Smooth muscle cell (in vitro differentiated cells): Measurements from ENCODE around the gene RUNX1. TPM values are rescaled to one million over a fixed set of nuclear protein-coding genes. Genes with fewer than 3 reads are reported as not detected.

Experiments
- DNase-seq: peaks from one replicate; lab custom pipeline; 2025; ENCODE audit not compliant: unreplicated experiment; lab: John Stamatoyannopoulos, UW
- H2AFZ ChIP-seq: fragments of 200-600 bp; sonication (generic); 2 replicates; pipeline ENCODE4 v1.6.0; 2016; ENCODE audit warnings: antibody characterized with exemption, low read depth, mild to moderate bottlenecking
- H3F3A ChIP-seq: fragments of 200-600 bp; sonication (generic); 2 replicates; pipeline ENCODE4 v1.6.0; 2017; ENCODE audit warnings: antibody characterized with exemption, low read depth
- H3K27ac ChIP-seq: fragments of 200-600 bp; sonication (generic); 2 replicates; pipeline ENCODE4 v1.5.1; 2016; ENCODE audit warnings: low read depth, mild to moderate bottlenecking
- H3K27me3 ChIP-seq: fragments of 200-600 bp; sonication (generic); 2 replicates; pipeline ENCODE4 v1.6.1; 2016; ENCODE audit warnings: low read depth, mild to moderate bottlenecking
- H3K36me3 ChIP-seq: fragments of 200-600 bp; sonication (generic); 2 replicates; pipeline ENCODE4 v1.5.1; 2016; ENCODE audit warnings: low read depth
- H3K4me1 ChIP-seq: fragments of 200-600 bp; sonication (generic); 2 replicates; pipeline ENCODE4 v1.5.1; 2016; ENCODE audit warnings: low read depth
- H3K4me2 ChIP-seq: fragments of 200-600 bp; sonication (generic); 2 replicates; pipeline ENCODE4 v1.6.0; 2016; ENCODE audit warnings: mild to moderate bottlenecking
- H3K4me3 ChIP-seq: fragments of 200-600 bp; sonication (generic); 2 replicates; pipeline ENCODE4 v1.5.1; 2016; ENCODE audit warnings: mild to moderate bottlenecking
- H3K79me2 ChIP-seq: fragments of 200-600 bp; sonication (generic); 2 replicates; pipeline ENCODE4 v1.6.0; 2016; ENCODE audit warnings: low read depth, mild to moderate bottlenecking
- H3K9ac ChIP-seq: fragments of 200-600 bp; sonication (generic); 2 replicates; pipeline ENCODE4 v1.6.0; 2016; ENCODE audit warnings: low read depth
- H3K9me3 ChIP-seq: fragments of 200-600 bp; sonication (generic); replicated peaks from 2 replicates; pipeline ENCODE4 v1.5.1; 2016; ENCODE audit warnings: low read depth
- H4K20me1 ChIP-seq: fragments of 200-600 bp; sonication (generic); 2 replicates; pipeline ENCODE4 v1.6.0; 2016; ENCODE audit warnings: low read depth
- WGBS: methylation state at CpG from one replicate; pipeline ENCODE4 v1.1.7; 2016; ENCODE audit warnings: low lambda C conversion rate; 5-methylcytosine and 5-hydroxymethylcytosine counted together
- polyA plus RNA-seq: library from polyadenylated mRNA; unstranded; fragments of >200 nt; fragmentation: Nextera tagmentation; extraction: Ambion mirVana; gene quantifications from 2 replicates; pipeline ENCODE4 v1.2.1, GENCODE V29; 2016
- total RNA-seq: library from RNA; depleted of rRNA; stranded (reverse); fragments of >200 nt; gene quantifications from 2 replicates; pipeline ENCODE4 v1.2.3, GENCODE V29; 2014
- TF ChIP-seq, protein P1 (sequence below): fragments of 200-600 bp; sonication (generic); IDR thresholded peaks from 2 replicates; pipeline ENCODE4 v1.5.1; 2017; ENCODE audit warnings: borderline replicate concordance, mild to moderate bottlenecking, antibody characterized with exemption; ENCODE audit not compliant: insufficient read depth, poor library complexity, severe bottlenecking

Gene RUNX1
- total and polyA plus RNA-seq, 2 experiments from 2014 or later = 33.4 to 97.6 TPM

- Histone ChIP-seq H3K9ac (no peak overlapping the region), H3K36me3 (peaks cover 11% of the 10 kb centered on the region), H3K4me3 (no peak overlapping the region), H3K4me1 (peaks cover 20% of the 10 kb centered on the region), H4K20me1 (peaks cover 100% of the 10 kb centered on the region), H3K79me2 (peaks cover 27% of the 10 kb centered on the region), H3K9me3 (no peaks in the 10 kb centered on the region), H3K27me3 (no peaks in the 10 kb centered on the region), H3K4me2 (no peak overlapping the region), H2AFZ (no peak overlapping the region), H3K27ac (peak overlapping the region; percentile 100), H3F3A (peaks cover 76% of the 10 kb centered on the region)
- TF ChIP-seq, protein P1, sequence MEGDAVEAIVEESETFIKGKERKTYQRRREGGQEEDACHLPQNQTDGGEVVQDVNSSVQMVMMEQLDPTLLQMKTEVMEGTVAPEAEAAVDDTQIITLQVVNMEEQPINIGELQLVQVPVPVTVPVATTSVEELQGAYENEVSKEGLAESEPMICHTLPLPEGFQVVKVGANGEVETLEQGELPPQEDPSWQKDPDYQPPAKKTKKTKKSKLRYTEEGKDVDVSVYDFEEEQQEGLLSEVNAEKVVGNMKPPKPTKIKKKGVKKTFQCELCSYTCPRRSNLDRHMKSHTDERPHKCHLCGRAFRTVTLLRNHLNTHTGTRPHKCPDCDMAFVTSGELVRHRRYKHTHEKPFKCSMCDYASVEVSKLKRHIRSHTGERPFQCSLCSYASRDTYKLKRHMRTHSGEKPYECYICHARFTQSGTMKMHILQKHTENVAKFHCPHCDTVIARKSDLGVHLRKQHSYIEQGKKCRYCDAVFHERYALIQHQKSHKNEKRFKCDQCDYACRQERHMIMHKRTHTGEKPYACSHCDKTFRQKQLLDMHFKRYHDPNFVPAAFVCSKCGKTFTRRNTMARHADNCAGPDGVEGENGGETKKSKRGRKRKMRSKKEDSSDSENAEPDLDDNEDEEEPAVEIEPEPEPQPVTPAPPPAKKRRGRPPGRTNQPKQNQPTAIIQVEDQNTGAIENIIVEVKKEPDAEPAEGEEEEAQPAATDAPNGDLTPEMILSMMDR = no peak
- DNase-seq = no peak
- 75% methylated on average over 16 of the region's 16 CpGs for WGBS
These were observed 231.1 kb downstream of the RUNX1 start for GRCh38 chr21:34817821-34818661.

DNA sequence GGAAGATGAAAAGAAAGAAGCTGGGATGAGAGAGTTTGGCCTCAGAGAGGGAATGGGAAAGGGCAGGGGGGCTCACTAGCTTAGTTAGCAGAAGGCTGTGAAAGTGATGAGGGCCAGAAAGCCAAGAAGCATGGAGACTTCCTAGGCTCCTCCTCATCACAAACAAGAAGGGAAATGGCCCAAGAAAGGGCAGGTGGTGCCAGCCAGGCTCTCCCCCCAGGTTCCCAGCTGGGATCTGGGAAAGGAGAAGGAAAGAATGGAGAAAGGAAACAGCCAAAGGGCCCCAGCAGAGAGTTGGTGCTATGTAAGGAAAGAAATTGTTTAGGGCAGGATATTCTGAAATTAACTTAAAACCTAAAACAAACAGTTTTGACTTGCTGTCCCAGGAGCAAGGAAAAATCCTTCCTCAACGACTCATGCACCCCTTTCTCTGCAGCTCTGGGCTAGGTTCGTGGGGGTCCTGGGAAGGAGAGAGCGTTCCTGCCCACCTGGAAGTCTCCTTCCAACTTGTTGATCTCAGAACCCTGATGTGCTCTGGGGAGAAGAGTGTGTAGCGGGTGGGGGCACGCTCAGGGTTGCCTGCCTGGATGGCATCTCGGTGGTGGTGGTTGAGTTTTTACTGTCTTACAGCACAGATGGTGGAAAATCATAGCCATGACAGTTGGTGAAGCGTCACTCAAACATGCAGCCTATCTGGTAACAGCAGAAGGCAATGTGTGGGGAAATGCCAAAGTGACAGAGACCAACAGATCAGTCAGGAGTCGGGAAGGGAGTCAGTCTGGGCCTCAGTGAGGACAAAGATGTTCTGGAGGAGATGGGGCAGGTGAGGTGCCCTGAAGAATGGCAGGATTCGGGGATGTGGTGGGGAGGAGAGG lies 233.0 kb downstream of the RUNX1 start:
- Histone ChIP-seq H3K4me1 (peaks cover 28% of the 10 kb centered on the region), H2AFZ (no peak overlapping the region), H4K20me1 (peaks cover 100% of the 10 kb centered on the region), H3K4me2 (no peak overlapping the region), H3K36me3 (peaks cover 6% of the 10 kb centered on the region), H3F3A (peaks cover 82% of the 10 kb centered on the region), H3K4me3 (no peak overlapping the region), H3K27me3 (no peaks in the 10 kb centered on the region), H3K79me2 (peaks cover 20% of the 10 kb centered on the region), H3K9ac (peak overlapping the region; percentile 25), H3K27ac (peak overlapping the region; percentile 100), H3K9me3 (no peaks in the 10 kb centered on the region)
- DNase-seq = no peak
- whole genome bisulfite sequencing = 85% methylated on average over 9 of the region's 9 CpGs
- TF ChIP-seq, protein P1 = no peak

DNA sequence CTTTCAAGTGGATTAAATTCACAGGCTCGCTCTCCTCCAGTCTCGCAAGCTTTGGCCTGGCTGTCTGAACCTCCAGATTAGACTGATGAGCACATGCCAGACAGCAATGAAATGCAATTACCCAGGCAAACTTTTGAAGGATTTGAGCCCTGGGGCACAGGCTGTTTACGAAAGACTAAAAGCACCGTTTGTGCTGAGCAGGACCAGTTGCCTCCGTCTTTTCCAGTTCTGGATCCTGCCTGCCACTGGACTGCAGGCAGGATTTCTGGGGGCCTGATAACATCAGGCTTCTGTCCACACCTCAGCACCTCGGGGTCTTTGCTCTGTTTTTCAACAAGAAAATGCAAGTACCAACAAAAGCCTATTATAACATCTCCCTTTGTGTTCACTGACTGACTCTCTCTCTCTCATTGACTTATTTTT lies 234.6 kb downstream of the RUNX1 start:
- peak overlapping the region; percentile 64 for H3K4me2 ChIP-seq
- H3F3A ChIP-seq = peaks cover 88% of the 10 kb centered on the region
- no peak overlapping the region for H2AFZ ChIP-seq
- H3K27ac ChIP-seq = peak overlapping the region; percentile 100
- no peak for DNase-seq
- no peak overlapping the region for H3K4me3 ChIP-seq
- H3K79me2 ChIP-seq = peaks cover 20% of the 10 kb centered on the region
- TF ChIP-seq, protein P1 = no peak
- H3K9me3 ChIP-seq = no peaks in the 10 kb centered on the region
- H3K36me3 ChIP-seq = no peaks in the 10 kb centered on the region
- H3K9ac ChIP-seq = peak overlapping the region; percentile 25
- peaks cover 99% of the 10 kb centered on the region for H4K20me1 ChIP-seq
- H3K27me3 ChIP-seq = no peaks in the 10 kb centered on the region
- 28% methylated on average over 6 of the region's 6 CpGs for WGBS
- H3K4me1 ChIP-seq = peaks cover 28% of the 10 kb centered on the region
